Lower lobe of right lung (tissue), 2 donors: ENCODE results near the gene RIMKLA. TPM values are rescaled to one million over a fixed set of nuclear protein-coding genes. Genes with fewer than 3 reads are reported as not detected.

Source experiments
- ATAC-seq, 2 donors: fragments of 200-7000 bp; cut with Tn5 transposase; one replicate each; pipeline ENCODE4 v1.9.1; 2020 to 2022; ENCODE audit warnings: mild to moderate bottlenecking in 2 of 2, moderate library complexity in 2 of 2
- DNase-seq: peaks from one replicate; pipeline ENCODE4 v3.0.0-alpha.2; 2020
- H3K27ac ChIP-seq: fragments of 200-600 bp; one replicate; pipeline ENCODE4 v1.8.0; 2022
- H3K27me3 ChIP-seq: fragments of 200-600 bp; one replicate; pipeline ENCODE4 v1.8.0; 2022; ENCODE audit warnings: low read depth
- H3K36me3 ChIP-seq: fragments of 200-600 bp; one replicate; pipeline ENCODE4 v1.8.0; 2022; ENCODE audit warnings: mild to moderate bottlenecking
- H3K4me1 ChIP-seq: fragments of 200-600 bp; one replicate; pipeline ENCODE4 v1.8.0; 2022
- H3K4me3 ChIP-seq: fragments of 200-600 bp; one replicate; pipeline ENCODE4 v1.8.0; 2022; ENCODE audit warnings: mild to moderate bottlenecking
- H3K9me3 ChIP-seq: fragments of 200-600 bp; one replicate; pipeline ENCODE4 v1.8.0; 2022
- intact Hi-C: fragments of 100-400 bp; cut with DNase I; formaldehyde crosslinking; loops from one replicate; pipeline ENCODE4 v1.11.0; 2022
- total RNA-seq: library from RNA; stranded (reverse); fragmentation: NEBNext Ultra II Directional; extraction: Animal tissue kit (Norgen Biotek cat#: 25700); gene quantifications from one replicate; pipeline ENCODE4 v1.2.1, GENCODE V29; 2021
- TF ChIP-seq, protein P1 (sequence below): fragments of 200-600 bp; IDR thresholded peaks from one replicate; pipeline ENCODE4 v1.8.0; 2022; ENCODE audit warnings: antibody characterized with exemption, mild to moderate bottlenecking
- donor health status: DM: no; HTN: yes; CAD: no; lungs with severe emphysema.

Gene RIMKLA
- total RNA-seq, 1 donor from 2014 or later = 7.1 TPM

DNA sequence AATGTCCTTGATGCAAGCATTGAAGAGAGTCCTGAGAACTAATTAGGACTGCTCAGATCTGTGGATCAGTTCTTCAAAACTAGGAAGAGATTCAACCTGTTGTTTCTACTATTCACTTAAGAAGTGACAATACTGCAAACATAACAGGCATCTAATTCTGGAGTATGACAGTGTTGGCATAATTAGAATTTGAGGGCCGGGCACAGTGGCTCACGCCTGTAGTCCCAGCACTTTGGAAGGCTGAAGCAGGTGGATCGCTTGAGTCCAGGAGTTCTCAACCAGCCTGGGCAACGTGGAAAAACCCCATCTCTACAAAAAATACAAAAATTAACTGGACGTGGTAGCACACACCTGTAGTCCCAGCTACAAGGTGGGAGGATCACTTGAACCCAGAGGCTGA, 37.5 kb upstream of the RIMKLA start:
- Histone ChIP-seq H3K4me3 (no peak overlapping the region), H3K27ac (no peak overlapping the region), H3K4me1 (peaks cover 6% of the 10 kb centered on the region), H3K36me3 (no peaks in the 10 kb centered on the region), H3K9me3 (no peaks in the 10 kb centered on the region), H3K27me3 (no peaks in the 10 kb centered on the region)
- DNase-seq = no peak
- no peak for ATAC-seq
- TF ChIP-seq, protein P1, sequence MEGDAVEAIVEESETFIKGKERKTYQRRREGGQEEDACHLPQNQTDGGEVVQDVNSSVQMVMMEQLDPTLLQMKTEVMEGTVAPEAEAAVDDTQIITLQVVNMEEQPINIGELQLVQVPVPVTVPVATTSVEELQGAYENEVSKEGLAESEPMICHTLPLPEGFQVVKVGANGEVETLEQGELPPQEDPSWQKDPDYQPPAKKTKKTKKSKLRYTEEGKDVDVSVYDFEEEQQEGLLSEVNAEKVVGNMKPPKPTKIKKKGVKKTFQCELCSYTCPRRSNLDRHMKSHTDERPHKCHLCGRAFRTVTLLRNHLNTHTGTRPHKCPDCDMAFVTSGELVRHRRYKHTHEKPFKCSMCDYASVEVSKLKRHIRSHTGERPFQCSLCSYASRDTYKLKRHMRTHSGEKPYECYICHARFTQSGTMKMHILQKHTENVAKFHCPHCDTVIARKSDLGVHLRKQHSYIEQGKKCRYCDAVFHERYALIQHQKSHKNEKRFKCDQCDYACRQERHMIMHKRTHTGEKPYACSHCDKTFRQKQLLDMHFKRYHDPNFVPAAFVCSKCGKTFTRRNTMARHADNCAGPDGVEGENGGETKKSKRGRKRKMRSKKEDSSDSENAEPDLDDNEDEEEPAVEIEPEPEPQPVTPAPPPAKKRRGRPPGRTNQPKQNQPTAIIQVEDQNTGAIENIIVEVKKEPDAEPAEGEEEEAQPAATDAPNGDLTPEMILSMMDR = no peak
- intact Hi-C loops = no loop called here

DNA sequence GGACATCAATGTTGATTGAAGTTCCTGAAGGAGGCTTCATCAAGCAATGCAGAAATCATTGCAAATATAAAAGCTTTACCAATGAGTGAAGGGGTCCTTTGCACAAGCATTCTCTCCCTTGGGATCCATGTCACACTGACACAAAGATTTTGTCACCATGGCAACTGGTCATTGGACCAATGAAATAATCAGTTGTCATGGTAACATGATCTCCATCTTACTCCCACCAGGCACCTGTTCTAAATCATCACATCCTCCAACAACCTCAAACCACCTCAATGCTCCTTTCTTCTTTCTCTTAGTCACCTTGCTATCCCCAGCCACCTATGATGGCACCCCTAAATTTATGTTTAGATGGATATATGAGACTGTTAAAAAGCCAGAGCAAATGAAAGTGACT, 32.1 kb upstream of the RIMKLA start:
- Histone ChIP-seq H3K27ac (no peak overlapping the region), H3K4me1 (no peaks in the 10 kb centered on the region), H3K4me3 (no peak overlapping the region), H3K36me3 (no peaks in the 10 kb centered on the region), H3K9me3 (no peaks in the 10 kb centered on the region), H3K27me3 (peaks cover 5% of the 10 kb centered on the region)
- DNase-seq (no peak), ATAC-seq (no peak)
- TF ChIP-seq, protein P1 = no peak
- intact Hi-C loops = no loop called here

DNA sequence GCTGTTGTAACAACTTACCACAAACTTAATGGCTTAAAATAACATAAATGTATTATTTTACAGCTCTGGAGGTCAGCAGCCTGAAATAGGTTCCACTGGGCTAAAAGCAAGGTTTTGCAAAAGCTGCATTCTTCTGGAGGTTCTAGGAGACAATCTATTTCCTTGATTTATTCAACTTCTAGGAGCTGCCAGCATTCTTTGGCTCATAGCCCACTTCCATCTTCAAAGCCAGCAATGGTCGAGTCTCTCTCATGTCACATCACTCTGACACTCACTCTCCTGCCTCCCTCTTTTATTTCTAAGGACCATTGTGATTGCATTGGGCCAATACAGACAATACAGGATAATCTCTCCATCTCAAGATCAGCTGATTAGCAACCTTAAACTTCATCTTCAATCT, 30.5 kb upstream of the RIMKLA start:
- H3K36me3 ChIP-seq = no peaks in the 10 kb centered on the region
- H3K27me3 ChIP-seq = peaks cover 5% of the 10 kb centered on the region
- no peak overlapping the region for H3K4me3 ChIP-seq
- no peaks in the 10 kb centered on the region for H3K9me3 ChIP-seq
- DNase-seq = no peak
- no peak for ATAC-seq
- TF ChIP-seq, protein P1 = no peak
- intact Hi-C loops = no loop called here
- H3K4me1 ChIP-seq = no peaks in the 10 kb centered on the region
- no peak overlapping the region for H3K27ac ChIP-seq

DNA sequence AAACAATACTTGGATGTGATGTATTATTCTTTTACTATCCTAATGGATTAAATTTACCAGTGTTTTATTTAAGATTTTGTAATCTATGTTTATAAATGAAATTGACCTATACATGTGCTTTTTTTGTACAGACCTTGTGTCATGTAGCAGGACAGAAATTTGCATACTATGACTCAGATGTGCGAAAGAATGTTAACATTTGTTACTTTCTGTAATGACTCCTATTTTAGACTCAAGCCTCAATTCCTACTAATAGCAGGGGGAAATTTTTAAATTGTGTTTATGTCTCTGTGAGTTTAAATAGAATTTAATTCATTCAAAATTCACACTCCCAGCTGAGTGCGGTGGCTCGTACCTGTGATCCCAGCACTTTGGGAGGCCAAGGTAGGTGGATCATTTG, 21.8 kb upstream of the RIMKLA start:
- H3K4me3 ChIP-seq = no peak overlapping the region
- H3K36me3 ChIP-seq = no peaks in the 10 kb centered on the region
- no peaks in the 10 kb centered on the region for H3K4me1 ChIP-seq
- ATAC-seq (no peak), DNase-seq (no peak)
- H3K27ac ChIP-seq = no peak overlapping the region
- no peaks in the 10 kb centered on the region for H3K9me3 ChIP-seq
- TF ChIP-seq, protein P1 = no peak
- H3K27me3 ChIP-seq = no peaks in the 10 kb centered on the region
- intact Hi-C loops = no loop called here

DNA sequence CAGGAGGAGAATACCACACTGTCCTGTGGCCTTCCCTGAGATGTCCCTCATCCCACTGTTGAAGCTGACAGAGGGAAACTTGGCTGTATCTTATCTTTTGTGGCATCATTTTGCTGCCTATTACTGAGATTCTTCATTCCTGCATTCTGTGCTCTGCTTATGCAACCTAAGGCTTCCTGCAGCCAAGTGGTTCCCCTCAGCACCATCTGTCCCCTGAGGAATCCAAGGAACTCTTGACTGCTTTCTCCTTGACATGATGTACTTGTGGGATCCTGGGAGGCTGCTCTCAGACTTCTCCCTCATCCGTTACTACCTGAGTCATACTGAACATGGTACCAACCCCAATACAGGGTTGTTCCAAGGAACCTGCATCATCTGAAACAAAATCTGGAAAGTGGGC, 21.1 kb upstream of the RIMKLA start:
- no peak for DNase-seq

More for the DNA sequence above, 21.1 kb upstream of the RIMKLA start:
- intact Hi-C loops = no loop called here
- Histone ChIP-seq H3K4me3 (no peak overlapping the region), H3K36me3 (no peaks in the 10 kb centered on the region), H3K27me3 (no peaks in the 10 kb centered on the region), H3K4me1 (no peaks in the 10 kb centered on the region), H3K27ac (no peak overlapping the region), H3K9me3 (no peaks in the 10 kb centered on the region)
- TF ChIP-seq, protein P1 = no peak
- no peak for ATAC-seq
